Measurements from ENCODE around the gene STK40. TPM values are rescaled to one million over a fixed set of nuclear protein-coding genes. Genes with fewer than 3 reads are reported as not detected.

STK40 gene
- total RNA-seq, 1 donor from 2014 or later, result 17.6 TPM

DNA sequence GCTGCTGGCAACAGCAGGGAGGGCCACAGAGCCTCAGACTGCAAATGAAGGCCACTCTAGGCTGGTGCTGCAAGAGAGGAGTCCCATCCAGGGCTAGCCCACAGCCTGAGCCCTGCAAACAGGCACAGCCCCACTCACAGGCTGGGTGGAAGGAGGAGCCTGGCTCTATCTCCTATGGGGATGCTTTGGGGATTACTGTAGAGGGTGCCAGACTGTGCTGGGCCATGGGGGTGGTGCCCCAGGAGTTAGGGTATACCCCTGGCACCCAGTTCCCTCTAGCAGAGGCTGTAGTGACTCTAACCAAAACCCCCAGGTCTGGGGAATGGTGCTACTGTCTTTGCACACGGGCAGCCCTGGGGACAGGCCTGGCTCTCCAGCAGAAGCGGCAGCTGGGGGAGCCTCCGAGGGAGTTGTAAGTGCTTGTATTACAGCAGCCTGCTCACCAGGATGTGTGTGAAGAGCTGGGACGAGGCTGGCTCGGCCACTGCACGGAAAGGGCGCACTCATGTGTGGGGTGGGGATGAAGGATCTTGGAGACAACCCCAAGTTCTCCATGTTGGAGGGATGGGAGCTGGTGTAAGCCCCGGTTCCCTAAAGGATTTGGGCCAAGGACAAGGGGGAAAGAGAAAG lies 38.9 kb downstream of the STK40 start:
- no peak overlapping the region for H3K4me3 ChIP-seq (ENCODE audit: low read depth, low read length)
- no peak for DNase-seq (ENCODE audit: low read depth)
- TF ChIP-seq, protein P1, sequence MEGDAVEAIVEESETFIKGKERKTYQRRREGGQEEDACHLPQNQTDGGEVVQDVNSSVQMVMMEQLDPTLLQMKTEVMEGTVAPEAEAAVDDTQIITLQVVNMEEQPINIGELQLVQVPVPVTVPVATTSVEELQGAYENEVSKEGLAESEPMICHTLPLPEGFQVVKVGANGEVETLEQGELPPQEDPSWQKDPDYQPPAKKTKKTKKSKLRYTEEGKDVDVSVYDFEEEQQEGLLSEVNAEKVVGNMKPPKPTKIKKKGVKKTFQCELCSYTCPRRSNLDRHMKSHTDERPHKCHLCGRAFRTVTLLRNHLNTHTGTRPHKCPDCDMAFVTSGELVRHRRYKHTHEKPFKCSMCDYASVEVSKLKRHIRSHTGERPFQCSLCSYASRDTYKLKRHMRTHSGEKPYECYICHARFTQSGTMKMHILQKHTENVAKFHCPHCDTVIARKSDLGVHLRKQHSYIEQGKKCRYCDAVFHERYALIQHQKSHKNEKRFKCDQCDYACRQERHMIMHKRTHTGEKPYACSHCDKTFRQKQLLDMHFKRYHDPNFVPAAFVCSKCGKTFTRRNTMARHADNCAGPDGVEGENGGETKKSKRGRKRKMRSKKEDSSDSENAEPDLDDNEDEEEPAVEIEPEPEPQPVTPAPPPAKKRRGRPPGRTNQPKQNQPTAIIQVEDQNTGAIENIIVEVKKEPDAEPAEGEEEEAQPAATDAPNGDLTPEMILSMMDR (conservative IDR thresholded peaks at IDR 0.05; ENCODE audit: low read depth, low read length), result no peak

DNA sequence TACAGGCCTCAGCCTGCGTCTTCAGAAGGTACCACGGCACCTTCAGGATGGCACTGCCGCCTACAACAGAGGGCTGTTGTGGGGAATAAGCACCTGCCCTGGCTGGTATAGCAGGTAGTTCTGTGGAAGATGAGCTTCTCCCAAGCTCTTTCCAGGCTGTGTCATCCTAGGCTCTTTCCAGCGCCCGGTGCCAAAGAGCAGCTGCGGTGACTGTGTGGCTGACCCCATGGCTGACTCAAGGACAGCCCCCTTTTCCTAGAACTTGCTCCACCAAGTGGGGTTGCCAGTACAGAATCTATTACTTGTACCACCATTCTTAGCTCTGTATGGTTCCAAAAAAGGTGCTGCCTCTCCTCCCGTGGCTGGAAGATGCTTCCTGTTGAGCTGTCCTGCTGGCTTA lies 40.4 kb downstream of the STK40 start:
- TF ChIP-seq, protein P1 (conservative IDR thresholded peaks at IDR 0.05; ENCODE audit: low read depth, low read length), result no peak
- H3K4me3 ChIP-seq (ENCODE audit: low read depth, low read length), result no peak overlapping the region
- no peak for DNase-seq (ENCODE audit: low read depth)

DNA sequence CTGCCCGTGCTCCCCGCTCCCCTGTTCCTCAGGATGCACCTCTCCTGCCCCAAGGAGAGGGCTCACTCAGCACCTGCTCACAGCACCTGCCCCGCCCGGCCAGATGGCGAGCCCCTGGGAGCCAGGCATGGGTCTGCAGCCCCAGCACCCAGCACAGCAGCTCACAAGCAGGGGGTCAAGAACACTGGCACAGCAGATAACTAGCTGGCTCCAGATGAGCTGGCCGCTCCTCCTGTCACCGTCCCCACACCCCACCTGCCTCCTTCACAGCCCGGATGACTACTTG lies 41.4 kb downstream of the STK40 start:
- no peak for DNase-seq (ENCODE audit: low read depth)
- H3K4me3 ChIP-seq (ENCODE audit: low read depth, low read length), result no peak overlapping the region
- TF ChIP-seq, protein P1 (conservative IDR thresholded peaks at IDR 0.05; ENCODE audit: low read depth, low read length), result no peak

DNA sequence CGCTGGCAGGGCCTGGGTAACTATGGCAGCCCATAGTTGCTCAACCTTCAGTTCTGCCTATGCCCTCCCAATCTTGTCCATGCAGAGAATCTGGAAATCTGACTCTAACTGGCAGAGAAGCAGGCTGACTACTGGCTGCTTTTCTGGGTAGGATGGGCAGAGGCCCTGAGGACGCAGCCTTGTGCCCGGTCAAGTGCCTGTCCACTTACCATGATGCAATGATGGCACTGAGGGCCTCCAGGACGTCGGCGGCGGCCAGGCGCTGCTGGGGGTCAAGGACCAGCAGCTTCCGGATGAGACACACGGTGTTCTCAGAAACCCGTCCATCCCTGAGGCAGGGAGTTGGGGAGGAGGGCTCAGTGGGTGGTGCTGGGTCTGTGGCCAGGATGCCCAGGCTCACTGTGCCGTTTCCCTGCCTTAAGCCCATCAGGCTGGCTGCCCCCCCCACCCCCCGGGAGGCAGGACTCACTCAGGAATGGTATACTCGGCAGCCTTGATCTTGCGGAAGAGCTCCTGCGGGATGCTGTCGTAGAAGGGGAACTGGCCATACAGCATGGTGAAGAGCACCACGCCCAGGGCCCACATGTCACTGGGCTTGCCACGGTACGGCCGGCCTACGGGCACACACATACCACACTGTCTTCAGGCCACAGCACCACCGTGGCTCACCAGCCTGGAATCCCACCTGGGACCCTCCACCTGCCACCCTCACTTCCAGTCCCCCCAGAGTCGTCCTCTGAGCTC lies 41.9 kb downstream of the STK40 start:
- no peak overlapping the region for H3K4me3 ChIP-seq (ENCODE audit: low read depth, low read length)
- TF ChIP-seq, protein P1 (conservative IDR thresholded peaks at IDR 0.05; ENCODE audit: low read depth, low read length), result no peak
- DNase-seq (ENCODE audit: low read depth), result no peak

DNA sequence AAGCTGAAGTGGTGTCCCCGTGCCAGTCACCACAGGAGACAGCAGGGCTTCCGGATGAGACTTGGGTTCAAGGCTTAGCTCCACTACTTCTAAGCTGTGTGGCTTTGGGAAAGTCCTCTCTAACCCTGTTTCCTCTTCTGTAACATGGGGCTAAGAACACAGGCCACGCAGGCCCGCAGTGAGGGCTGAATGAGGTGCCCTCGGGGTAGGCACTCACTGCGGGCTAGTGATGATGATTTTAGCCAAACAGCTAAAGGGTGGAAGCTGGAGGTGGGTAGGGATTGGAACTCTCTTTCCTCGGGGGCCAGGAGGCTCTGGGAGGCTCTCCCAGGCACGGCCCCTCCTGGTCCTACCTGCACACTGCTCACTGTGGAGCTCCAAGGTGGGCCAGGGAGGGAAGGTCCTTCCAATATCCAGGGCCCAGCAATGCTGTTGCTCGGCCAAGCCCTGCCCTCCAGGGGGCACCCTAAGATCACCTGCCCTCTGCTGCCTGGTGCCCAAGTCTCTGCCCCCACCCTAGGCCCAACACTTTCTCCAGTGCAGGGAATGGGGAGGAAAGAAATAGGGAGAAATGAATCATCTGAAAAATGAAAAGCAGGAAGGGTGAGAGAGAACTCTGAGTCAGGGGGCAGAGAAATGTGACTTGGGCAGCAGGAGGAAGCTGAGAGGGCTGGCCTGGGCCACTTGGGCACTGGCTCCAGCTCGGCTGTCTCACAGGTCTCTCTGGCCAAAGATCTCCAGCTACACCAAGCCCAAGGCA lies 43.1 kb downstream of the STK40 start:
- no peak for DNase-seq (ENCODE audit: low read depth)
- H3K4me3 ChIP-seq (ENCODE audit: low read depth, low read length), result no peak overlapping the region
- TF ChIP-seq, protein P1 (conservative IDR thresholded peaks at IDR 0.05; ENCODE audit: low read depth, low read length), result peak; percentile 82

DNA sequence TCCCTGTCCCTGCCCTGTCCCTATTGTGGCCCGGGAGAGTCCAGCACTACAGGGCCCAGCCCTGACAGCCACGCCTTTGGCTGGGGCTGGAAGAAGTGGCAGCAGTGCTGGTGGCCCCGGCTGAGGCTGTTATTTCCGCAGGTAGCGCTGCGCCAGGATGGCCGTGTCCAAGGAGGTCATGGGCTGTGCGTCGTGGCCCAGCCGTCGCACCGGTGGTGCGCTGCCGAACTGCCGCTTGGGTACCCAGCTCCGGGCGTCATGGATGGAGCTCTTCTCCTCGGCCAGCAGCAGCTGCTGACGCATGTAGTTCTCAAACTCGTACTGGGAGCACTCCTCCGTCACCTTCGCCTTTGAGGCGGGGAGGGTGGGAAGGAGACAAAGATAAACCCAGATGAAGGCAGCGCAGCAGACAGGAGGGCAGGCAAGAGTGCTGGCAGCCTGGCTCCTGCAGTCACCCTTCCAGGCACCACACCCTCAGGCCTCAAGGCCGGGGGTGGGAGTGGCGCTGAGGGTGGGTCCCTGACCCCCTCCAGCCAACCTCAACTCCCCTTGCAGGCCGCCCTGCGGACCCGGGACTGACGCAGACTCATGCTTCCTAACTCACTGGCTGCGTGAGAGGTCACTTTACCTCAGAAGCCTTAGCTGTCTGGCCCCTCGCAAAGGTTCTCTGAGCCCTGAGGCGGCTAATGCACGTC lies 44.0 kb downstream of the STK40 start:
- TF ChIP-seq, protein P1 (conservative IDR thresholded peaks at IDR 0.05; ENCODE audit: low read depth, low read length), result no peak
- DNase-seq (ENCODE audit: low read depth), result no peak
- H3K4me3 ChIP-seq (ENCODE audit: low read depth, low read length), result no peak overlapping the region

All from epithelial cell of proximal tubule (primary cell).